Spinal cord (tissue), 10 donors: Measurements from ENCODE around the gene ELP2. TPM values are rescaled to one million over a fixed set of nuclear protein-coding genes. Genes with fewer than 3 reads are reported as not detected.
"Not testable (repeated sequence)": the region's sequence is repeated elsewhere in the genome, so short reads cannot be mapped to it uniquely, and the experiment has no call there.

Experiments
- DNase-seq, 6 donors: peaks; one replicate each; pipeline versions ENCODE4 v3.0.0 to v3.0.0-alpha.2; 2013 to 2015; ENCODE audit warnings: low spot score in 6 of 6, low read depth in 4 of 6
- H3K27ac ChIP-seq: one replicate; pipeline ENCODE4 v1.5.1; 2013; ENCODE audit warnings: low read depth, low read length, control low read depth
- H3K27me3 ChIP-seq: one replicate; pipeline ENCODE4 v1.6.1; 2013; ENCODE audit warnings: low read length; ENCODE audit not compliant: control insufficient read depth, insufficient read depth
- H3K36me3 ChIP-seq: one replicate; pipeline ENCODE4 v1.6.1; 2013; ENCODE audit warnings: low read length; ENCODE audit not compliant: control insufficient read depth, insufficient read depth
- H3K4me1 ChIP-seq: one replicate; pipeline ENCODE4 v1.6.1; 2013; ENCODE audit warnings: low read length; ENCODE audit not compliant: control insufficient read depth, insufficient read depth
- H3K4me3 ChIP-seq: one replicate; pipeline ENCODE4 v1.5.1; 2013; ENCODE audit warnings: low read depth, low read length, control low read depth
- H3K9me3 ChIP-seq: one replicate; pipeline ENCODE4 v1.6.1; 2013; ENCODE audit warnings: low read length; ENCODE audit not compliant: control insufficient read depth, insufficient read depth
- WGBS: methylation state at CpG from one replicate; pipeline ENCODE4 v1.1.5; 2013; ENCODE audit warnings: missing lambda C conversion rate; ENCODE audit not compliant: insufficient coverage; 5-methylcytosine and 5-hydroxymethylcytosine counted together
- long read RNA-seq, 4 donors: transcript quantifications; one replicate each; lab custom pipeline, GENCODE V29; 2026
- polyA plus RNA-seq, 2 donors: library from polyadenylated mRNA; unstranded; fragments of 120-200 nt; gene quantifications; one replicate each; pipeline ENCODE4 v1.2.1, GENCODE V29; 2013; ENCODE audit not compliant: insufficient read length in 2 of 2
- total RNA-seq, 2 donors: library from RNA; depleted of rRNA in 1 of 2; stranded (reverse); fragments of 120-200 nt in 1 of 2; fragments of >200 nt in 1 of 2; gene quantifications; one replicate each; pipeline versions ENCODE4 v1.2.3 to v1.2.4, GENCODE V29; 2013 to 2014
- donor health status: healthy.

ELP2 gene
- total RNA-seq (100 to 1,000 TPM in 1 of 2 donors, 10 to 100 TPM in 1; 96.0 to 167 TPM), polyA plus RNA-seq (10 to 100 TPM; 58.6 to 73.8 TPM)
- long read RNA-seq, donor 1, full-length matches to known transcripts, result 18 of 18 reads
- long read RNA-seq, donor 1, partial matches to known transcripts, result 0 of 18 reads
- long read RNA-seq, donor 1, other reads (novel, unspliced or antisense), result 0 of 18 reads
- long read RNA-seq, donor 2, full-length matches to known transcripts, result 2 of 2 reads
- long read RNA-seq, donor 2, partial matches to known transcripts, result 0 of 2 reads
- long read RNA-seq, donor 2, other reads (novel, unspliced or antisense), result 0 of 2 reads
- long read RNA-seq, donor 3, full-length matches to known transcripts, result 5 of 5 reads
- long read RNA-seq, donor 3, partial matches to known transcripts, result 0 of 5 reads
- long read RNA-seq, donor 3, other reads (novel, unspliced or antisense), result 0 of 5 reads
- long read RNA-seq, donor 4, full-length matches to known transcripts, result 20 of 26 reads
- long read RNA-seq, donor 4, partial matches to known transcripts, result 6 of 26 reads
- long read RNA-seq, donor 4, other reads (novel, unspliced or antisense), result 0 of 26 reads

DNA sequence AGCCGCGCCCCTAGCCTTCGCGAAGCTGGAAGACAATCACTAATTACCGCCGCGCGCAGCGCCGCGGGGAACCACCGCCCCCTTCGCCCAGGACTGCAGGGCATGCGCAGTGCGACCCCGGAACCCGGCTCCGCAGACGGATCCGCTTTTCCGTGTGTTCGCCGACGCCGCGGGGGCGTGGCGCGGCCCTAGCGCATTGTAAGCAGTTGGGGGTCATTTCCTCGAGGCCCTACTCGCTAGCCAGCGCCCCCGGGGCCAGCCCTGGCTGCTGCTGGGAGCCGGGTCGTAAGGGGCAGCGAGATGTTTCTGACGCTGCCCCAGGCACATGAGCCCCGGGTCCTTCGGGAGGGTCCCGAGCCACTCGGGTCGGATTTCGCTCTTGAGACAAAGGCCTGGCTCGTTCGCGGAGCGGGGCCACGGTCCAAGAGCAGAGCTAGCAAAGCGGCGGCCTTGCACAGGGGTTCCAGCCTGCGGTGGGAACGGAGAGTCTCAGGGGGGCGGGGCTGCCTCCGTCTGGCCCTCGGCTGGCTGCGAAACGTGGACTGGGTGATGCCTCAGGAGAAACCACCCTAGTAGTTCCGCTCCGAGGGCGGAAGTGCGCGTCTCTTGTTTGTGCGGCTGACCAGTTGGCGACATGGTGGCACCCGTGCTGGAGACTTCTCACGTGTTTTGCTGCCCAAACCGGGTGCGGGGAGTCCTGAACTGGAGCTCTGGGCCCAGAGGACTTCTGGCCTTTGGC lies at the start of gene ELP2, which contains the start of gene SLC39A6:
Gene ELP2, plus strand, starts transcription at position 600 of the 739 bp plus-strand sequence. Its CDS starts 35 bp downstream, at position 635.
Gene SLC39A6, minus strand, starts transcription at position 41 of the 739 bp plus-strand sequence. CDS start 2,333 bp downstream, outside the sequence.
- no peaks in the 10 kb centered on the region for H3K9me3 ChIP-seq
- H3K27me3 ChIP-seq, result no peaks in the 10 kb centered on the region
- DNase-seq, result peak; percentile 89 to 99 (median 94)
- H3K27ac ChIP-seq, result peak within 1 kb of the TSS; percentile 100
- H3K4me1 ChIP-seq, result peaks cover 8% of the 10 kb centered on the region
- under 1% methylated on average over 69 of the region's 69 CpGs for WGBS
- peak within 1 kb of the TSS; percentile 96 for H3K4me3 ChIP-seq
- H3K36me3 ChIP-seq, result peaks cover 3% of the 10 kb centered on the region

- not testable (repeated sequence) for DNase-seq, H3K4me3 ChIP-seq, H3K36me3 ChIP-seq, H3K9me3 ChIP-seq, H3K4me1 ChIP-seq, H3K27ac ChIP-seq, H3K27me3 ChIP-seq
- no CpG with 5 or more reads among the region's 2 CpGs for WGBS
Measured at GRCh38 chr18:36081118-36081517, 48.6 kb upstream of the ELP2 start.

- Histone ChIP-seq H3K4me3 (no peak overlapping the region), H3K27ac (no peak overlapping the region), H3K4me1 (no peaks in the 10 kb centered on the region), H3K9me3 (peaks cover 6% of the 10 kb centered on the region), H3K36me3 (no peaks in the 10 kb centered on the region), H3K27me3 (no peaks in the 10 kb centered on the region)
- DNase-seq, result no peak
- WGBS, result 75% methylated on average over 1 of the region's 2 CpGs
Measured at GRCh38 chr18:36083729-36084128, 46.0 kb upstream of the ELP2 start.

DNA sequence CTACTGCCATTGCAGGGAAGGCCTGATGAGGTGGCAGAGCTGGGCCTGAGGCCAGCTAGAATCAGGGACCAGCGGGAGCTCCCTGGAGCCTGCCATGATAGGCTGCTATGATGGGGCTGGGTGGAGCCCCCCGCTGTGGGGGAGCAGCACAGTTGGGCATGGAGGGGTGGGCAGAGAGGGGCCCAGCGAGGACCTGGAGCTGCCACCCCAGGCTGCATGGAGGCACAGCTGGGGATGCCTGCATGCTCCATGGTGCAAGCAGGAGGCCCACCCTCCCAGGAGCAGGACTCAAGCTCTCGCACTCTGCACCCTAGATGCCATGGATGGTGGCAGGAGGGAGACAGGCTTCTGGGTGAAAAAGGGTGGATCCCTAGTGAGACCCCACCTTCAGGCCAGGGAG lies 44.5 kb upstream of the ELP2 start:
- DNase-seq, result no peak
- Histone ChIP-seq H3K4me3 (no peak overlapping the region), H3K4me1 (no peaks in the 10 kb centered on the region), H3K9me3 (peaks cover 3% of the 10 kb centered on the region), H3K27me3 (no peaks in the 10 kb centered on the region), H3K36me3 (no peaks in the 10 kb centered on the region), H3K27ac (no peak overlapping the region)
- WGBS, result 98% methylated on average over 4 of the region's 4 CpGs

DNA sequence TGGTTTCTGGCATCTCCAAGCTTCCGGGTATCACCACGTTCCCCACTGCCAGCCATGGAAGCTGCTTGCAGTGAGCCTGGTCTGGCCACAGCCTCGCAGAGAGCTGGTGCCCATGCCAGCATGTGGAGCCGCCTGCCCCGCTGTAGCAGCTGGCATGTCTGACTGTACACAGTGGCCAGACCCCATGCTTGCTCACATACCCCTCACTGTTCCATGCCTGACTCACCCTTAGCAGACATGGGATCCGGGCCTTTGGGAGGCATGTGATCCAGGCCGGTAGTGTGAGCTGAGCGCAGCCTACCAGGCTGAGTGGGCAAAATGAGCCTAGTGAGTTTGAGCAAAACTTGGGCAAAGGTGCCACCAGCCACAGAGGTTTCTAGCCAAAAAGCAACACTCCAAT lies 43.5 kb upstream of the ELP2 start:
- H3K9me3 ChIP-seq, result no peaks in the 10 kb centered on the region
- no peaks in the 10 kb centered on the region for H3K4me1 ChIP-seq
- H3K27me3 ChIP-seq, result no peaks in the 10 kb centered on the region
- no peaks in the 10 kb centered on the region for H3K36me3 ChIP-seq
- WGBS, result 78% methylated on average over 8 of the region's 8 CpGs
- no peak for DNase-seq
- H3K4me3 ChIP-seq, result no peak overlapping the region
- no peak overlapping the region for H3K27ac ChIP-seq

- H3K27ac ChIP-seq, result no peak overlapping the region
- H3K4me3 ChIP-seq, result no peak overlapping the region
- 91% methylated on average over 1 of the region's 2 CpGs for WGBS
- no peaks in the 10 kb centered on the region for H3K27me3 ChIP-seq
- H3K9me3 ChIP-seq, result no peaks in the 10 kb centered on the region
- no peaks in the 10 kb centered on the region for H3K36me3 ChIP-seq
- H3K4me1 ChIP-seq, result no peaks in the 10 kb centered on the region
- no peak for DNase-seq
Measured at GRCh38 chr18:36088256-36088655, 41.4 kb upstream of the ELP2 start.

GRCh38 chr18:36089001-36089400 lies 40.7 kb upstream of the ELP2 start:
- H3K27ac ChIP-seq, result no peak overlapping the region
- WGBS, result 80% methylated on average over 3 of the region's 6 CpGs

DNA sequence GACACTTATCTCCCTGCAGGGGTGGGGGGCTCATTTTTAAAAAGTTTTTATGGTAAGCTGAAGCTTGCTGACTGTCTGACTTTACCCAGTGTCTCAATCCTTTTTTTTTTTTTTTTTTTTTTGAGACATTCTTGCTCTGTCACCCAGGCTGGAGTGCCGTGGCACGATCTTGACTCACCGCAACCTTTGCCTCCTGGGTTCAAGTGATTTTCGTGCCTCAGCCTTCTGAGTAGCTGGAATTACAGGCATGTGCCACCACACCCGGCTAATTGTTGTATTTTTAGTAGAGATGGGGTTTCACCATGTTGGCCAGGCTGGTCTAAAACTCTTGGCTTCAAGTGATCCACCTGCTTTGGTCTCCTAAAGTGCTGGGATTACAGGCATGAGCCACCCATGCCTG lies 37.6 kb upstream of the ELP2 start:
- H3K4me3 ChIP-seq, H3K9me3 ChIP-seq, H3K36me3 ChIP-seq, H3K4me1 ChIP-seq, H3K27ac ChIP-seq, DNase-seq, H3K27me3 ChIP-seq: not testable (repeated sequence)
- WGBS, result 92% methylated on average over 2 of the region's 5 CpGs

More at GRCh38 chr18:36089001-36089400, 40.7 kb upstream of the ELP2 start:
- no peaks in the 10 kb centered on the region for H3K4me1 ChIP-seq
- H3K36me3 ChIP-seq, result no peaks in the 10 kb centered on the region
- H3K9me3 ChIP-seq, result no peaks in the 10 kb centered on the region
- DNase-seq, result no peak
- H3K27me3 ChIP-seq, result no peaks in the 10 kb centered on the region
- no peak overlapping the region for H3K4me3 ChIP-seq

- WGBS, result 80% methylated on average over 1 of the region's 3 CpGs
Measured at GRCh38 chr18:36094431-36094830, 35.3 kb upstream of the ELP2 start.

More at GRCh38 chr18:36094431-36094830, 35.3 kb upstream of the ELP2 start:
- H3K27ac ChIP-seq, result no peak overlapping the region
- no peak for DNase-seq
- no peak overlapping the region for H3K4me3 ChIP-seq
- no peaks in the 10 kb centered on the region for H3K27me3 ChIP-seq
- H3K36me3 ChIP-seq, result no peaks in the 10 kb centered on the region
- no peaks in the 10 kb centered on the region for H3K4me1 ChIP-seq
- H3K9me3 ChIP-seq, result no peaks in the 10 kb centered on the region
